Astrocyte of the cerebellum (primary cell): Measurements from ENCODE around the gene ST3GAL3.
"Not testable (repeated sequence)": the region's sequence is repeated elsewhere in the genome, so short reads cannot be mapped to it uniquely, and the experiment has no call there.

Source experiments
- DNase-seq: peaks from one replicate; pipeline ENCODE4 v3.0.0-alpha.2; 2011; ENCODE audit warnings: low read depth
- H3K4me3 ChIP-seq: 2 replicates; pipeline ENCODE4 v1.5.1; 2011; ENCODE audit warnings: mild to moderate bottlenecking, low read depth, low read length, moderate library complexity
- in situ Hi-C: cut with HindIII; loops from 2 replicates; pipeline ENCODE4 v1.10.0; 2017; ENCODE audit warnings: low sequenced_read_pairs
- TF ChIP-seq, protein P1 (sequence below): IDR thresholded peaks from 2 replicates; pipeline ENCODE4 v1.5.1; 2012; ENCODE audit warnings: low read length, low read depth, moderate library complexity, mild to moderate bottlenecking; ENCODE audit errors: missing control alignments

The ST3GAL3 gene

DNA sequence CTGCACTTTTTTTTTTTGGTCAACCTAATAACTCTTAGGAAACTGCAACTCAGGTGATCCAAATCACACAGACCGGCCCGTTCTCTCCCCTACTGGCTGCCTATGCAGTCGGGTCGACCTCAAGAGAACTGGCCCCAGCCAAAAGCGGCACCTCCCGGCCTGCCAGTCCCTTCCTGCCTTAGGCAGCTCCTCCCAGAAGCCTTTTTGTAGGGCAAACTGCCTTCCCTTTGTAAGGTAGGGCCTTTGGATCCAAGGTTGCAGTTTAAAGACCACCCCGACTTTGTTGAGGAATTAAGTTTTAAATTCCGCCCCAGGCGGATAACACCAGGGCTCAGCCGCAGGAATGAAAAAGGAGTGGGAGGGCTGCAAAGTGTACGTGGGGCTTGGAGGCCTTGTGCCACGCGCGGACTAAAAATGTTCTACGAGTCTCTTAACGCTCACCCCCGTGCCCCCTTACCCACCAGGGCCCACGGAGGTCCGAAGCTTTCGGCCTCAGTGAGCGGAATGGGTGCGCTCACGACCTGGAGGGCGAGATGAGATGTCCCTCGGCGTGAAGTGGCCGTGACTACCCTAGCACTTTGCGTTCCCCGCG, 642 bp upstream of the ST3GAL3 start:
- no peak for DNase-seq
- peak overlapping the region; percentile 81 for H3K4me3 ChIP-seq
- TF ChIP-seq, protein P1, sequence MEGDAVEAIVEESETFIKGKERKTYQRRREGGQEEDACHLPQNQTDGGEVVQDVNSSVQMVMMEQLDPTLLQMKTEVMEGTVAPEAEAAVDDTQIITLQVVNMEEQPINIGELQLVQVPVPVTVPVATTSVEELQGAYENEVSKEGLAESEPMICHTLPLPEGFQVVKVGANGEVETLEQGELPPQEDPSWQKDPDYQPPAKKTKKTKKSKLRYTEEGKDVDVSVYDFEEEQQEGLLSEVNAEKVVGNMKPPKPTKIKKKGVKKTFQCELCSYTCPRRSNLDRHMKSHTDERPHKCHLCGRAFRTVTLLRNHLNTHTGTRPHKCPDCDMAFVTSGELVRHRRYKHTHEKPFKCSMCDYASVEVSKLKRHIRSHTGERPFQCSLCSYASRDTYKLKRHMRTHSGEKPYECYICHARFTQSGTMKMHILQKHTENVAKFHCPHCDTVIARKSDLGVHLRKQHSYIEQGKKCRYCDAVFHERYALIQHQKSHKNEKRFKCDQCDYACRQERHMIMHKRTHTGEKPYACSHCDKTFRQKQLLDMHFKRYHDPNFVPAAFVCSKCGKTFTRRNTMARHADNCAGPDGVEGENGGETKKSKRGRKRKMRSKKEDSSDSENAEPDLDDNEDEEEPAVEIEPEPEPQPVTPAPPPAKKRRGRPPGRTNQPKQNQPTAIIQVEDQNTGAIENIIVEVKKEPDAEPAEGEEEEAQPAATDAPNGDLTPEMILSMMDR = no peak
- in situ Hi-C loops = no loop called here

DNA sequence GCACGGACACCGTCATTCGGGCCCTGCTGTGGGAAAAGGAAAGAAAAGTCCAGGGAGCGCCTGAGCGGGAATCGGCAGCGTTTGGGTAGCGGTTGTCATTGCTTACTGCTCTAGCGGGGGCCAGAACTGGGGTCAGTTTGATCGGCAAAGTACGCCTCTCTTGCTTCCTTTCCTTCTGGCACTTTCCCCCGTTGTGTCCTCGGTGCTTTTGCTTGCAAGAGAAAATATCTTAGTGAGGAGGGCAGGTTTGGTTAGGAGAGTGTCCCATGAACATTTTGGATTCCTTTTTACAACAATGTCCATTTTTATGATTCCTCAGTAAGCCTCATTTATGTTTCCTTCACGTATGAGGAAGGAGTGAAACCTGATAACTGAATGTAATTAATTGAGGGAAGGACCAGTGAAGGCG, 670 bp downstream of the ST3GAL3 start:
- in situ Hi-C loops = no loop called here
- DNase-seq = no peak
- H3K4me3 ChIP-seq = peak overlapping the region; percentile 81
- TF ChIP-seq, protein P1 = no peak

DNA sequence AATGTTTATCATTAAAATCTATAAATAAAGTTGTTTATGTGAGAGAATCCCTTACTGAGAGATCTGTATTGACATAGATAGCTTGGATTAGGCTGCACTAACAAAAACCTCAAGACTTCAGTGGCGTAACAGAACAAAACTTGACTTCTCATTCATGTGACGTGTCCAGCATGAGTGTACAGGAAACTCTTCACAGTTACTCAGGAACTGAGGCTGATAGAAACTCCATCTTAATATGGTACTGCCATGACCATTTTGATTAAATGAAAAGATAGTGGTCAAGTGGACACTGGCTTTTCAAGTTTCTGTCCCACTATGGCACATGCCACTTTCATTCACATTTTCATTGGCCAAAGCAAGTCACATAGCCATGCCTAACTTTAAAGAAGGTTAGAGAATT, 3.7 kb downstream of the ST3GAL3 start:
- in situ Hi-C loops = no loop called here
- TF ChIP-seq, protein P1 = no peak
- DNase-seq = no peak
- H3K4me3 ChIP-seq = no peak overlapping the region

DNA sequence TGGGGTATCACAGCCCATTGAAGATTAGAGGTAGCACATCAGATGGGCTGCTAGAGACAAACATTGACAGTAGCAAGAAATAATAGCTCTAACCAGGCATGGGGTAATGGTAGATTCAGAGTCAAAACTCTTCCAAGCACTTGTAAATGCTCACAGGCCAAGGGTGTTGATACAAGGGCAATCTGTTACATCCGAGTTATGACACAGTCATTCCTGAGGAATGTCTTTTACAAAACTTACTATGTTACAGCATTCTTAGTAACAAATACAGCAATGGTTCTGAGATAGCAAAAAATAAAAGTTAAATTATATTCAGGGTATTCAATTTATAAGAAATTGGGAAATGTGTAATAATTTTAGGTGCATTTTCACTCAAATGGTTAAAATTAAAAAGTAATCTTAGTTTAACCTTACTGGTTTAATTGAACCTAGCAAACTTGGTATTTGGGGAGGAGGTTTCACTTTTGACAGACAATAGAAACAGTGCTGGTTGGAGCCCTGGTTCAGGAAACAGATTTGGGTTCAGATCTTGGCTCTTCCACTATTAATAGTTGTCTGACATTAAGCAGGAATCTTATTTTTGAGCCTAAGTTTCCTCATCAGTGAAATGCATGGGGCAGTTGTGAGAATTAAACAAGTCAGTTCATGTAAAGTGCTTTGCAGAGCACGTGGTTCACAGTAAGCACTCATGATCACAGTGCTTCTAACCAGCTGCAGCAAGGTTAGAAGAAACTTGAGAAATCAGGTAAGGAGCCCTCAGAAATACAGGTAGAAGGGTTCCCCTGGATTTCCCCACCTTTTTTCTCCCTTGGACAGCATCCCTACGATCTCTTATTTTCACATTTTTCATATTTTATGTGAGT, 4.4 kb downstream of the ST3GAL3 start:
- no peak for DNase-seq
- H3K4me3 ChIP-seq = no peak overlapping the region
- TF ChIP-seq, protein P1 = no peak

DNA sequence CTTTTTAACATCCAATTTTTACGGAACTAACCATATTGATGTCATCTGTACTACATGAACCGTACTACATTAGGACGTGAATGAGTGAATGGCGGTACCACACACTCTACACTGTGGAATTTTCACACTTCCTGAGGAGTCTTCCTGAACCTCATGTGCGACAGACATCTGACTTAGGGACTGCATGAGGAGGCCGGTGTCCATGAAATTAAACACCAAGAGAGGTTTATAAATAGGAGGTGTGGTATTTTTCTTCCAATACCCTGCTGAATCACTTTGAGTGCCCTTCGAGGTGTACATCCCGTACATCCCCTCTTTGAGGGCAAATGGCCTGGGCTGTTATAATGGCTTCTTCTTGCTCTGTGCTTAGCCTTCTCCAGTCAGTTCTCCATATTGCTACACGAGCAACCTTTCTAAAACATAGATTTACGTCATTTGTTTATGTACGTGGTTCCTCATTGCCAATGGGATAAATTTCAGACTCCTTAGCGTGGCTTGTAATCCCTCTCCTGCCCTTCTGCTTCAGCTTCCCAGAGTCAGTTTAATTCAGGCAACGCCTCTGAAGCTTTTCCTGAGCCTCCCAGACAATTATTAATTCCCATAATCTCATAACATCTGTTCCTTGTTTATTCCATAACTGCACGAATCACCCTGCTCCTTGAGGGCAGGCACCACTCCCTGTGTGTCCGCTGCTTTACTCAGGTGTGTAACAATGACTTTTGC, 9.4 kb downstream of the ST3GAL3 start:
- DNase-seq = no peak
- H3K4me3 ChIP-seq = no peak overlapping the region
- in situ Hi-C loops = no loop called here
- TF ChIP-seq, protein P1 = no peak

More for the DNA sequence above, 4.4 kb downstream of the ST3GAL3 start:
- in situ Hi-C loops = no loop called here

DNA sequence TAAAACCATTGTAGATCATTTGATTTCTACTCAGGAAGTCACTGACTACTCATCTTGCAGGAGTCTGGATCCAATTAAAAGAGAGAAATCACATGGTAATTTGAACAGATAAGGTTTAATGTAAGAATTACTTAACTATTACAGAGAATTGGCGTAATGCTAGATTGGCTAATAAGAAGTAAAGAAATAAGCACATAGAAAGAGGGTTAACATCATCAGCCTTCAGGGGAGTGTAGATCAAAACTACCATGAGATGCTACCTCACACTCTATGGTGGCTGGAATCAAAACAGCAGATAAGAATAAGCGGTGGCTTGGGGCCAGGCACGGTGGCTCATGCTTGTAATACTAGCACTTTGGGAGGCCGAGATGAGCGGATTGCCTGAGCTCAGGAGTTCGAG, 11.7 kb downstream of the ST3GAL3 start:
- no peak for DNase-seq
- H3K4me3 ChIP-seq = no peak overlapping the region
- TF ChIP-seq, protein P1 = no peak
- in situ Hi-C loops = no loop called here

DNA sequence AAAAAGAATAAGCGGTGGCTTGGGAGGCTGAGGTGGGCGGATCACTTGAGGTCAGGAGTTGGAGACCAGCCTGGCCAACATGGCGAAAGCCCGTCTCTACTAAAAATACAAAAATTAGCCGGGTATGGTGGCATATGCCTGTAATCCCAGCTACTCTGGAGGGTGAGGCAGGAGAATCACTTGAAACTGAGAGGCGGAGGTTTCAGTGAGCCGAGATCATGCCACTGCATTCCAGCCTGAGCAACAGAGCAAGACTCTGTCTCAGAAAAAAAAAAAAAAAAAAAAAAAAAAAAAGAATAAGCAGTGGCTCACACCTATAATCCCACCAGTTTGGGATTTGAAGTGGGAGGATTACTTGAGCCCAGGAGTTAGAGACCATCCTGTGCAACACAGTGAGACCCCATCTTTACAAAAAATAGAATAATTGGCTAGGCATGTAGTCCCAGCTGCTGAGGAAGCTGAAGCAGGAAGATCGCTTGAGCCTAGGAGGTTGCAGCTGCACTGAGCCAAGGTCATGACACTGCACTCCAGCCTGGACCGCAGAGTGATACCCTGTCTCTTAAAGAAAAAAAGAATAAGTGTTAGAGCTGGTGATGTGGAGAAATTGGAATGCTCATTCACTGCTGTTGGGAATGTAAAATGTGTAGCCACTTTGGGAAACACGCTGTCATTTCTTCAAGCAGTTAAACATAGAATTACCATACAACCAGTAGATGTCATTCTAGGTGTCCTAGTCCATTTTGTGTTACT, 12.5 kb downstream of the ST3GAL3 start:
- H3K4me3 ChIP-seq, DNase-seq, in situ Hi-C loops: not testable (repeated sequence)
